Superior temporal gyrus (tissue), 1 donor: ENCODE results near the gene MICAL3.
"Not testable (repeated sequence)": the region's sequence is repeated elsewhere in the genome, so short reads cannot be mapped to it uniquely, and the experiment has no call there.

ENCODE experiments used
- DNase-seq: peaks from one replicate; pipeline ENCODE4 v3.0.0-alpha.2; 2016; ENCODE audit errors: extremely low spot score

Gene MICAL3

DNA sequence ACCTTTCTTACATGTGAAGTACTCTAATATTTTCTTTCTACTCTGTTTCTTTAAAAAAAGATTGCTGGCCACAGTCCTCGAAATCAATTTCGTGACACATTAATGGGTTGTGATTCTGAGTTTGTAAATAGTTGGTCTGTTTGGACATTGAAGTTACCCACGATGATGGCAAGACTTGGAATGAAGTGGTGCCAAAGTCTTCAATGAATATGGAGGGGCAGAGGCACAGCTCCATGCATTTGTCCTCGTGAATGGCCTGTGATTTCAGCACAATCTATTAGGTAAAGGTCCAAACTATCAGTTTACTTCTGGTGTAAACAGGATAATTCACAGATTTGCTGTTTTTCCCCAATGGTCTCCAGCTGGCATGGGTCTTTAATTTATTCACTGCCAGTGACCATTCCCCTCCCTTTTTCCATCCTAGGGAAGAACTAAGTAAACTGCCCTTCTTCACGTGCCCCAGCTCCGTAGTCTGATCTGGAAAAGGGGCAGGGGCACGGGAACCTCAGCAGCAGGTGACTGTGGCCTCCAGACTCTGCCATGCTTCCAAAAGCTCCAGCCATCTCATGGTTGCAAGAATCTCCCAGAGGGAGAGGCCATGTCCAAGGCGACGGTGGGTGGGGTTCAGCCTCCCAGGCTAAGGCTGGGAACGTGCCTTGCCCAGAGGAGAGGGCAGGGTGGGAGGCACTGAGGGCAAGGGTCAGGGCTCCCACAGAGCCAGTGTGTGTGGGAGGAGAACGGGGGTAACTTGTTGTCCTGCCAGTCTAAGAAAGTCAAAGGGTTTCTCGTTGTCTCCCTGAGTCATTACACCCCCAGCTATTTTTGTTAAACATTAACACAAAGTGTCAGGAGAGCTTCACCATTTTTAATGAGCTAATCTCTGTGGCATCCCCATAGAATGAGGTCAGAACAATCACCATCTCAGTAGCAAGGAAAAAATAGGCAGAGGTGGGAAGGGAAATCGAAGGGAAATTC lies 36.6 kb upstream of the MICAL3 start:
- no peak for DNase-seq

DNA sequence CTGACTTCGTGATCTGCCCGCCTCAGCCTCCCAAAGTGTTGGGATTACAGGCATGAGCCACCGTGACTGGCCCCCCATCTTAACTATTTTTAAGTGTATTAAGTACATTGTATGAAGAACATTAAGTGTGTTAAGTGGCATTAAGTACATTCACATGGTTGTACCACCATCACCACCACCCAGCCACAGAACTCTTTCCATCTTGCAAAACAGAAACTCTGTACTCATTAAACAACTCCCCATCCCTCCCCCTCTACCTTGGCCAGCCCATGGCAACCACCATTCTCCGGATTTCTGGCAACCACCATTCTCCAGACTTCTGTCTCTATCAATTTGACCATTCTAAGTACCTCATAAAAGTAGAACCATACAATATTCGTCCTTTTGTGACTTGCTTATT lies 35.6 kb upstream of the MICAL3 start:
- no peak for DNase-seq

- DNase-seq: no peak
Observed at GRCh38 chr22:18059473-18059872, 35.1 kb upstream of the MICAL3 start.

DNA sequence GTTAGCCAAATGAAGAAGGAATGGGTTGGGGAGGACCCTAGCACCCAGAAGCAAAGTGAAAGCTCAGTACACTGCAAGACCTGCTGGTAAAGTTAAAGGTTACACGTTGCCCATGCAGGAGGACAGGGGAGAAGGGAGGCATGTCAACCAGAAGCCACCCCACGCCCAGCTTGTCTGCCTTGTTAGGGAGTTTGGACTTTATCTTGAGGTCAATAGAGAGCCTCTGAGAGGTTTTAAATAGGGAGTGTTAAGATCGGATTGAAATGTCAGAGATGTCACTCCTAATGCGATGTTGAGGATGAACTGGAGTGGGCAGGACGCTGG lies 34.7 kb upstream of the MICAL3 start:
- no peak for DNase-seq

DNA sequence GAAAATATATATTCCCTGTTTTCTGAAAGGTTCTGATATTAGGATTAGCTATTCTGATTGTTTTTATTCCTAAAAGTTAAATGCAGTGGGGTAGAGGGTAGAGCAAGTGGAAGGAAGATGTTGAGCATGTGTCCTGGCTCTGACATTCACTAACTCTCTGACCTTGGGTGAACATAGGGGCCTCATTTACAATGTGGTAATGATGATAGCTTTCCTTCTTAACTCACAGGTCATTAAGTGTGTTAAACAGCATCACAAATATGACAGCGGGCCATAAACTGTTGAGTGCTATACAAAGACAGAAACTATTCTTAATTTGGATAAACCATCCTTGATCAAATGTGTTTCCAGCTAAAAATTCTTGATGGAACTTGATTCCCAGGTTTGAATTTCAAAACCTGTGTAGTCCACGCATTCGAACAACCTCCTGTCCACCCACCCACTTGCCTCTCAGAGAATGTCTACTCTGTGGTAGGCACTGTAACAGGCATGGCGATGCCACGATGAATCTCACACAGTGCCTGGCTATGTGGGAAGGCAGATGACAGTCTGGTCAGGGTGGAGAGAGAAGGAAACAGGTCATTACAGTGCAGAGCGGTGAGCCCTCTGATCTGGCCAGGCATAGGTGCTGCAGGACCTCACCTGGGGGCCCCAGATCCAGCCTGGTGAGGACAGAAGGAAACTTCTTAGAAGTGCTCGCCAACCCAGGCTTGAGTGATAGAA lies 34.2 kb upstream of the MICAL3 start:
- DNase-seq: peak; percentile 15

- peak; percentile 91 for DNase-seq
Observed at GRCh38 chr22:18057568-18058209, 33.3 kb upstream of the MICAL3 start.

DNA sequence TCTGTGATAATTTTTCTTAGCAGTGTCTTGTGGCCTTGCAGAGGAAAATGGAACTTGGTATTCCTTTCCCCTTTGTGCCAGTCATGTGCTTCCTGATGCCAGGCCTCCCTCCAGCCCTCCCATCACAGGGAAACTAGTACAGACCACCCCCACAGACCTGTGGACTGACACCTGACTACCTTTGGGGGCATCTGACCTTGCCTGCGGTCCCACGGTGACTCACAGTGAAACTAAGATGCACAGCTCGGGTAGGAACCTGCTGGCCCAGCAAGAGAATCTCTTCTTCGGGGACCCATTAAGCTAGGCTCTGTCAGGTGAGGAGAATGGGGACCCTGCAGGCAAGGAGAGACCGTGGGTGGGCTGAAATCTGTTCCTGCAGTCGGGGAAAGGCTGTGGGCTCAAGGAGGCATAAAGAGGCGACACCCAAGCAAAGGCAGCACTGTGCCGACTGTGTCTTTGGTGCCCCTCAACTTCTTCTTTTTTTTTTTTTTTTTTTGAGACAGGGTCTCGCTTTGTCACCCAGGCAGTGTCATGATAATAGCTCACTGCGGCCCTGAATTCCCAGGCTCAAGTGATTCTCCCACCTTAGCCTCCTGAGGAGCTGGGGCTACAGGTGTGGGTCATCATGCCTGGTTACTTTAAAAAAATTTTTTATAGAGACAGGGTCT lies 32.6 kb upstream of the MICAL3 start:
- DNase-seq: peak; percentile 20

- peak; percentile 92 for DNase-seq
Observed at GRCh38 chr22:18056161-18056666, 31.9 kb upstream of the MICAL3 start.

DNA sequence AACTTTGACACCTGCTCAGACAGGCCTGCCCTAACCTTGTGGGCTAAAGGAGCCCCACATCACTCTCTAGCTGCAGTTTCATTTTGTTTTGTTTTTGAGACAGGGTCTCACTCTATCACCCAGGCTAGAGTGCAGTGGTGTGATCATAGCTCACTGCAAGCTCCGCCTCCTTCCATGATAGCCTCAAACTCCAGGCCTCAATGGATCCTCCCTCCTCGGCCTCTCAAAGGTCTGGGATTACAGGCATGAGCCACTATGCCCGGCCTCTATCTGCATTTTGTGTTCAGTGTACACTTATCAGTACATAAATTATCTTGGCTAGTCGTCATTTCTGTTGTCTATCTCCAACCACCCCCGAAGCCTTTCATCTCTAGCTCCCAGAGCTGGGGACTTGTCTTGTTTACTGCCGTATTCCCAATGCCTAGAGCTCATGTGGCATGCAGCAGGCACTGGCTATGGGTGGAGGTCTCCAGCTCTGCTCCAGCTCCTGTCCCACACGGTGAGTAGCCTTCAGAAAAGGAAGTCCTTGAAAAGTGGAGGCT lies 31.3 kb upstream of the MICAL3 start:
- no peak for DNase-seq

- not testable (repeated sequence) for DNase-seq
Observed at GRCh38 chr22:18053216-18053946, 29.0 kb upstream of the MICAL3 start.

- not testable (repeated sequence) for DNase-seq
Observed at GRCh38 chr22:18051113-18051512, 26.8 kb upstream of the MICAL3 start.

DNA sequence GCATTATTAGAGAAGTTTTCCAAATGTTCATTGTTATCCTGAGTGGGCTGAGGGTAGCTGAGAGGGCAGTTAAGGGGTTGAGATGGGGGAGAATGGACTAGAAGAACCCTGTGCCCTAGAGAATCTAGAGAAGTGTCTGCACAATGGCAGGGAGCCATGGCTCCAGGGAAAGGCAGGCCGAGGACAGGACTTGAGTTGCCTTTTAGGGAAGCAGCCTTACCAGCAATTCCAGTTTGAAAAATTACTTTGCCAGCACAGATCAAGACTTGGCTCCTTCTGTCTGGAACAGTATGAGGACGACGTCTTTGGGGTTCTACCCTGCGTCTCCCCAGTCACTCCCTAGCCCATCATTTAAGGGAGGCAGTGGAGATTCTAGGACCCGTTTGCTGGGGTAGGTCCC lies 25.7 kb upstream of the MICAL3 start:
- no peak for DNase-seq

DNA sequence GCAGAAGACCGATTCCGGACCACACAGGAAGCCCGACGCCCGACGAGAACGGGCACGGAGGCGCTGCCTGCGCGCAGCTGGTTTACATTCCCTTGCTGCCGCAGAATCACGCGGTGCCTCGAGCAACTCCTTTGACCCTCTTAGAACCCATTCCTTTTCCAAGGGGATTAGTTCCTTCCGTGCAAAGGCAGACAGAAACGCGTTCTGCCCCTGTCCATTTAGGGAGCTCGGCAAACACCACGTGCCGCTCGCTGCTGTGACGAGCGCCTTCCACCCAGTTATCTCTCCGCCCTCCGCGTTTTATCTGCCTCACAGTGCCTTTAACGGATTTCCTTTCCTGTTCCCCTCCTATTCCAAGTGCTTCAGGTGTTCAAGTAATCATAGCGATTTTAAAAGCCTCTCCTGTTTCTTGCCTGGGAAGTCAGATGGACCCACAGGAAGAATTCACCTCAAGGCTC lies 24.1 kb upstream of the MICAL3 start:
- no peak for DNase-seq

GRCh38 chr22:18048041-18048440 lies 23.7 kb upstream of the MICAL3 start:
- DNase-seq: no peak

DNA sequence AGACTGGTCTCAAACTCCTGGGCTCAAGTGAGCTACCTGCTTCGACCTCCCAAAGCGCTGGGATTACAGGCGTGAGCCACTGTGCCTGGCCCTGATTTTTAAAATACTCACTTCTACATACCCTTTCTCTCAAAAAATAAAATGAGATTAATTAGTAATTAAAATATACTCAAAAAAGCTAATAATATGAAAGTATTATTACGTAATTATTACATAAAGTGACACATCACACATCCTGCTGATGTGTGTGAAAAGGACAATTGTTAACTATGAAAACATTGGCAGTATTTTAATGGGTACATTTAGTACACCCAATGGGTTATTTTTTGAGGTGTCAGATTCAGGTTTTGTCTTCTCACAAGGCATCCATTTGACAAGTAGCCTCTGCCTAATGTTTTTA lies 21.4 kb upstream of the MICAL3 start:
- DNase-seq: no peak

- peak; percentile 98 for DNase-seq
Observed at GRCh38 chr22:18044548-18045271, 20.3 kb upstream of the MICAL3 start.

- DNase-seq: no peak
Observed at GRCh38 chr22:18042685-18043084, 18.3 kb upstream of the MICAL3 start.

- DNase-seq: not testable (repeated sequence)
Observed at GRCh38 chr22:18040898-18041297, 16.5 kb upstream of the MICAL3 start.

DNA sequence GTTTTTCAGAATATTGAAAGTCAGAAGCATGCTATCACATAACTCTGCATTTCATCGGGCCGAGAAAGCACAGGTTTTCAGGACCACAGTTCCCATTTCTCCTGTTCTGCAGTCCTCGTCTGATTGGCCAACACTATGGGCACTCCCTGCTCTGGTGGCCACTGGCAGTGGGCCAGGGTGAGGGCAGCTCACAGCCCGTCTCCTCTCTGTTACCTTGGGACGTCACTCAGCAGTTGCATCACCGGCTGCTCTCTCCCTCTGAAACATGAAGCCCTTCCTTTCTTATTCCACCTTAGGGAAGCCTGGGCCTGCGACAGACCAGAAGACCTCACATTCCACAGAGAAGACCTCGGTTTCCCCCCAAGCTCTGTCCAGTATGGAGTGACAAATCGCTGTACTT lies 11.4 kb upstream of the MICAL3 start:
- DNase-seq: peak; percentile 13

GRCh38 chr22:18034076-18034475 lies 9.7 kb upstream of the MICAL3 start:
- DNase-seq: peak; percentile 13
